Measurements from ENCODE around the gene CNTNAP2.
A peak's percentile ranks its signal among the peaks of the same experiment; 100 is the strongest.

- TF ChIP-seq CTCF (conservative IDR thresholded peaks at IDR 0.05) = peak; percentile 87
- no peak for TF ChIP-seq ZFX (IDR thresholded peaks at IDR 0.05)
Observed at GRCh38 chr7:147547252-147547897, 1430.8 kb downstream of the CNTNAP2 start.

Data from C4-2B (cell line).